ACHN (cell line): ENCODE results near the gene CHAD.
A peak's percentile ranks its signal among the peaks of the same experiment; 100 is the strongest.

Experiments used
- DNase-seq: peaks from one replicate; pipeline ENCODE4 v3.0.0-alpha.2; 2015
- in situ Hi-C: cut with HindIII; loops from 2 replicates; pipeline ENCODE4 v1.10.0; 2017; ENCODE audit warnings: low sequenced_read_pairs, low pct_ligation_motif_present, low pct_unique_long_range_greater_than_20kb

Gene CHAD, protein sequence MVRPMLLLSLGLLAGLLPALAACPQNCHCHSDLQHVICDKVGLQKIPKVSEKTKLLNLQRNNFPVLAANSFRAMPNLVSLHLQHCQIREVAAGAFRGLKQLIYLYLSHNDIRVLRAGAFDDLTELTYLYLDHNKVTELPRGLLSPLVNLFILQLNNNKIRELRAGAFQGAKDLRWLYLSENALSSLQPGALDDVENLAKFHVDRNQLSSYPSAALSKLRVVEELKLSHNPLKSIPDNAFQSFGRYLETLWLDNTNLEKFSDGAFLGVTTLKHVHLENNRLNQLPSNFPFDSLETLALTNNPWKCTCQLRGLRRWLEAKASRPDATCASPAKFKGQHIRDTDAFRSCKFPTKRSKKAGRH

GRCh38 chr17:50468304-50469207 is at the start of gene CHAD:
CHAD (minus strand) TSS chr17:50468880; CDS start chr17:50468813, 67 bp downstream.
- in situ Hi-C loops = no loop called here
- DNase-seq = no peak

GRCh38 chr17:50517504-50518383 is 49.1 kb upstream of the CHAD start:
- in situ Hi-C loops = no loop called here

GRCh38 chr17:50517011-50517410 is 48.3 kb upstream of the CHAD start:
- in situ Hi-C loops = no loop called here
- no peak for DNase-seq

More at GRCh38 chr17:50517504-50518383, 49.1 kb upstream of the CHAD start:
- no peak for DNase-seq

DNA sequence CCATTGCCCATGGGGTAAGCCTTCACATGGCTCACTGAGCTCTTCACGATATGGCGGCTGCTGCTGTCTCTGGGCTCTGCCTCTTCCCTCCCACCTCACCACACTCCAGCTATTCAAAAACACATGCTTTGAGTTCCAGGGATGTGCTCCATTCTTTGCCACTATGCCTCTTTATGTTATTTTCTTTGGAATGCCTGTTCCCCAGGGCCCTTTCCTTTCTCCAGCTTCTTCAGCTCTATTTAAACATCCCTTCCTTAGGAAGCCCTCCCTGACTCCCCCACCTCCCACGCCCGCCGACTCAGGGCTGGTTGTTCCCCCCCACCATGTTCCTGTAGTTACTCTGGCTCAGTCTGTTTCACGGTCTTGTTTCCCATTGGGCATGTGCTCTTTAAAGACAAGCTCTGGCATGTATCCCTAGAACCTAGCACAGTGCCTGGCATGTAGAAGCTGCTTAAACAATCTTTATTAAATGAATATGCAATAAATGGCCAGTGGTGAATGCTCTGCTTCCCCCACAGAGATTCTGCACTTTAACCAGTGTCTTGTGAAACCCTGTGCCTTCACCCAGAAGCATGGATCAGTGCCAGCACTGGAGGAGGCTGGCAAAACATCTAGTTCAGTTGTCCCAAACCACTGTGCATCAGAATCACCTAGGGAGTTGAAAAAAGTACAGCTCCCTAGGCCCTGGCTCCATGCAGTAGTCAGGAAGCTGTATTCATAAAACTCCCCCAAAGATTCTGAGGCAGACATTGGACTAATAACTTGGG is 46.4 kb upstream of the CHAD start:
- in situ Hi-C loops = no loop called here
- no peak for DNase-seq

DNA sequence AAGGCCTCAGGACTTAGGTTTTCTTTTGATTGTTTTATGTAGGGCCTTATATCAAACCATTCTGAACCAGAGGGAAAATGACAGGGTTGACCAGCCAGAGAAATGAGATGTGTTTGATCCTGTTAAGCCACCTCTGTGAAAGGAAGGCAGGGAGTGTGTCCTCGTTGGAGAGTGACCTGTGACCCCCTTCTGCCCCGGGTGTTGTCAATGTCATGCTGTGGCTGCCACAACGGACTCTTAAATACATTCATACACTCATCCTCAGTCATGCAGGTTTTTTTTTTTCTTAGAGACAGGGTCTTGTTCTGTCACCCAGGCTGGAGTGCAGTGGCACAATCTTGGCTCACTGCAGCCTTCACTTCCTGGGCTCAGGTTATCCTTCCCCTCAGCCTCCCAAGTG is 45.7 kb upstream of the CHAD start:
- in situ Hi-C loops = no loop called here
- no peak for DNase-seq

GRCh38 chr17:50513495-50513894 is 44.8 kb upstream of the CHAD start:
- no peak for DNase-seq
- in situ Hi-C loops = no loop called here

- DNase-seq = no peak
- in situ Hi-C loops = no loop called here
Measured at GRCh38 chr17:50511058-50511457, 42.4 kb upstream of the CHAD start.

DNA sequence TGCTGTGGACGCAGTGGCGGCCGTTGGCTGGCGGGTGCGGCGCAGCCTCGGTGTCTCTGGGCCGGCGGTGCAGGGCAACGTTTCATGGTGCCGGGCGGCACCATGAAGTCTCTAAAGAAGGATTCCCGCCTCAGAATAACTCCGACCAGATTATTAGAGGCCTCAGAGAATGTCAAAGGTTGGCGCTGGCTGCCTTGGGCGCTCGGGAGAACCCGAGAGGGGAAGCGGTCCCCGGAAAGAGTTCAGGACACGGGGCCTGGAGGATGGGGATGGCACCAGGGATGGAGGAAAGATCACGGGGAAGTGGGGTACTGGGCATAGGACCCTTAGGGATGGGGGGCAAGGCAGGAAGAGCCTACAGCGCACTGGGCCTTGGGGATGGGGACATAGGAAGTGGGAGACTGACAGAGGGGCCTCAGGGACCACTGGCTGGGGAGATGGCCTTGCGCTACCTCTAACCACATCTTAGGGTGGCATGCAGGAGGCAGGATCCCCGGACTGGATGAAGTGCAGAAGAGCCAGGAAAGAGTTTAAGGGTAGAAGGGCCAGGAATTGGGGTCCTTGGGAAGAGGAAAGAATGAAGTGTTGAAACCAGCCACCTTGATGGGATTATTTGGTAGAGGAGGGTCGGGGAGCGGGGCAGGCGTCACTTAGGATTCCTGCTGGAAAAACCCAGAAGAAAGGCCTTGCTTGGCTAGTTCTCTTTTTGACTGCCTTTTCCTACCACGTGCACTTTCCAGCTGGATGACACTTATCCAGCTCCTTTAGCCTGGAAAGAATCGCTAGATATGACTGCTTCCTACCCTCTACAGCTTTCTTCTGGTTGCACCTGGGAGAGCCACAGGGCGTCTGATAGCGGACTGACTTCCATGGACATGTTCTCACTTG is 40.1 kb upstream of the CHAD start:
- DNase-seq = no peak
- in situ Hi-C loops = no loop called here

- no peak for DNase-seq
- in situ Hi-C loops = no loop called here
Measured at GRCh38 chr17:50507871-50508572, 39.3 kb upstream of the CHAD start, which contains the start of gene MYCBPAP. MYCBPAP (plus strand) TSS chr17:50508439; CDS start chr17:50508675, 236 bp downstream.

DNA sequence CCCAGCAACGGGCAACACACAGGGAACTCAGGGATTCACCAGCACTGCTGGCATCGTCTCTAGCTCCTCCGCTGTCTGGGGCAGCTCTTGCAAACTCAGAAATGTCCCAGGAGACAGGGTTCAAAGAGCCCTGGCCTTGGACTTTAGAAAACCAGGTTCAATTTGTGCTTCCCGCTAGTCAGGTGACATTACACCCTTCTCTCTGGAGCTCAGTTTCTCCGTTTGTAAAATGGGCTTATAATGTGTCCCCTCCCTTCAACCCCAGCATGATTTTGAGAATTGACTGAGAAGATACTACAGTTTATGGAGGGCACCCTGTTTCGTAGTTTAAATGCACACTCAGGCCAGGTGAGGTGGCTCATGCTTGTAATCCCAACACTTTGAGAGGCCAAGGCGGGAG is 37.6 kb upstream of the CHAD start:
- DNase-seq = no peak
- in situ Hi-C loops = no loop called here

GRCh38 chr17:50505591-50506130 is 37.0 kb upstream of the CHAD start:
- in situ Hi-C loops = no loop called here
- no peak for DNase-seq

- in situ Hi-C loops = no loop called here
- DNase-seq = no peak
Measured at GRCh38 chr17:50502301-50502990, 33.8 kb upstream of the CHAD start.

DNA sequence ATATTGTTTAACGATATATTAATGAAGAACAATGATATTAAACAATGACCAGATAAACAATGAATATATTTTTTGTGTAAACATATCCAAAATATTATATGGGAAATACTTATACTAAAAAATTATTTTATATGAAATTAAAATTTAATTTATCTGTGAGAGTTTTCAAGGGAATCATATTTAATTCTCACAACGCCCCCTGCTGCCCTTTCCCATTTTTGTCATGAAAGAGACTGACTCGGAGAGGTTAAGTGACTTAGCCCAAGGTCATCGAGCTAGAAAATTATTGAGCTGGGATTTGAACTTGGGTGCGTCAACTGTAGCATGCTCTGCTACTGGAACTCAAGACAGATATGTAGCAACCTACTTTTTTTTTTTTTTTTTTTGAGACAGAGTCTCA is 32.4 kb upstream of the CHAD start:
- DNase-seq = peak; percentile 52
- in situ Hi-C loops = no loop called here

- in situ Hi-C loops = no loop called here
- DNase-seq = no peak
Measured at GRCh38 chr17:50499721-50500120, 31.0 kb upstream of the CHAD start.

DNA sequence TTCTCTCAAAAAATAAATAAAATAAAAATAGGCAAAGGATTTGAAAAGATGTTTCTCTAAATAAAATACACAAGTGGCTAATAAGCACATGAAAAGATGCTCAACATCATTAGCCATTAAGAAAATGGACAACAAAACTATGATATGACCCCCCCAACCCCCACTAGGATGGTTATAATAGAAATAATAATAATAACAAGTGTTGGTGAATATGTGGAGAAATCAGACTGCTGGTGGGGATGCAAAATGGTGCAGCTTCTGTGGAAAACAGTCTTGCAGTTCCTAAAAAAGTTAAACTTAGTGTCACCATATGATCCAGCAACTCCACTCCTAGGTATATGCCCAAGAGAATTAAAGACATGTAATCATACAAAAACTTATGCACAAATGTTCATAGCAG is 30.6 kb upstream of the CHAD start:
- DNase-seq = no peak
- in situ Hi-C loops = no loop called here
